ENCODE measurements around the gene TAF3.

Gene TAF3

DNA sequence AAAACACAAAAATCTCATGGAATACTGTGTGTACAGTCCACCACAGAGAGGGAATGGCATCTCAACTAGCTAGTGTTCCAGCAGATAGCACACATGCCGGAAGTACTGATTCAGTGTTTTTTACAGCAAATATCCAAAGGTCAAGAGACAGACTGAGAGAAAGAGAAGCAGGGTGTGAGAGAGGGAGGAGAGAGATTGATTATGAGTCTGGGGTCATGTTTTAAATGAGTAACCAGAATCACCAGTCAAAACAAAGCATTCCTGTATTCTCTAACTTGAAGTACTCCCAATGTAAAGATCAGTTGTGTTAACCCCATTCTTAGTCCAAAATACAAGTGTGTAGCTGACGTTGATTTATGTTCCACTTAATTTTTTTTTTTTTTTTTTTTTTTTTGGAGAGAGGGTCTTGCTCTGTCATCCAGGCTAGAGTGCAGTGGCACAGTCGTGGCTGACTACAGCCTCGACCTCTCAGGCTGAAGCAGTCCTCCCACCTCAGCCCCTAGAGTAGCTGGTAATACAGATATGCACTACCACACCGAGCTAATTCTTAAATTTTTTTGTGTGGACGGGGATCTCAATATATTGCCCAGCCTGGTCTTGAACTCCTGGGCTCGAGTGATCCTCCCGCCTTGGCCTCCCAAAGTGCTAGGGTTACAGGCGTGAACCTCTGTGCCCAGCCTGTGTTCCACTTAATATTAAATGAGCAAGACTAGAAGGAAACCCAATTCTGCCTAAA lies 114.2 kb downstream of the TAF3 start:
- DNase-seq: no peak
- H3K79me2 ChIP-seq (ENCODE audit: insufficient read depth, low read length): peaks cover 2% of the 10 kb centered on the region; the same call in 1 of the 2 replicates
- H3K4me3 ChIP-seq (ENCODE audit: low read depth in 1 of 2, low read length in 2 of 2): no peak overlapping the region
- H4K20me1 ChIP-seq (ENCODE audit: insufficient read depth, low read length): peaks cover 3% of the 10 kb centered on the region; the same call in 1 of the 2 replicates
- no peaks in the 10 kb centered on the region for H3K4me1 ChIP-seq (ENCODE audit: insufficient read depth, low read length)
- no peak overlapping the region for H3K9ac ChIP-seq (ENCODE audit: low read depth, low read length)
- H2AFZ ChIP-seq (ENCODE audit: low read depth, low read length): no peak overlapping the region
- H3K9me3 ChIP-seq (ENCODE audit: insufficient read depth, low read length, severe bottlenecking): no peaks in the 10 kb centered on the region
- H3K27me3 ChIP-seq (ENCODE audit: insufficient read depth, low read length, poor library complexity): no peaks in the 10 kb centered on the region
- no peak for TF ChIP-seq EZH2 (IDR thresholded peaks at IDR 0.05; ENCODE audit: borderline replicate concordance, low read depth, low read length, severe bottlenecking)
- TF ChIP-seq, protein P1, sequence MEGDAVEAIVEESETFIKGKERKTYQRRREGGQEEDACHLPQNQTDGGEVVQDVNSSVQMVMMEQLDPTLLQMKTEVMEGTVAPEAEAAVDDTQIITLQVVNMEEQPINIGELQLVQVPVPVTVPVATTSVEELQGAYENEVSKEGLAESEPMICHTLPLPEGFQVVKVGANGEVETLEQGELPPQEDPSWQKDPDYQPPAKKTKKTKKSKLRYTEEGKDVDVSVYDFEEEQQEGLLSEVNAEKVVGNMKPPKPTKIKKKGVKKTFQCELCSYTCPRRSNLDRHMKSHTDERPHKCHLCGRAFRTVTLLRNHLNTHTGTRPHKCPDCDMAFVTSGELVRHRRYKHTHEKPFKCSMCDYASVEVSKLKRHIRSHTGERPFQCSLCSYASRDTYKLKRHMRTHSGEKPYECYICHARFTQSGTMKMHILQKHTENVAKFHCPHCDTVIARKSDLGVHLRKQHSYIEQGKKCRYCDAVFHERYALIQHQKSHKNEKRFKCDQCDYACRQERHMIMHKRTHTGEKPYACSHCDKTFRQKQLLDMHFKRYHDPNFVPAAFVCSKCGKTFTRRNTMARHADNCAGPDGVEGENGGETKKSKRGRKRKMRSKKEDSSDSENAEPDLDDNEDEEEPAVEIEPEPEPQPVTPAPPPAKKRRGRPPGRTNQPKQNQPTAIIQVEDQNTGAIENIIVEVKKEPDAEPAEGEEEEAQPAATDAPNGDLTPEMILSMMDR (IDR thresholded peaks at IDR 0.05; ENCODE audit: borderline replicate concordance, extremely low read depth, low read length, poor library complexity, severe bottlenecking): no peak
- H3K27ac ChIP-seq (ENCODE audit: low read length): no peak overlapping the region
- H3K36me3 ChIP-seq (ENCODE audit: insufficient read depth, low read length): no peaks in the 10 kb centered on the region
- ATAC-seq (ENCODE audit: insufficient read depth, low read depth): no peak
- no peak overlapping the region for H3K4me2 ChIP-seq (ENCODE audit: insufficient read depth, low read length)

DNA sequence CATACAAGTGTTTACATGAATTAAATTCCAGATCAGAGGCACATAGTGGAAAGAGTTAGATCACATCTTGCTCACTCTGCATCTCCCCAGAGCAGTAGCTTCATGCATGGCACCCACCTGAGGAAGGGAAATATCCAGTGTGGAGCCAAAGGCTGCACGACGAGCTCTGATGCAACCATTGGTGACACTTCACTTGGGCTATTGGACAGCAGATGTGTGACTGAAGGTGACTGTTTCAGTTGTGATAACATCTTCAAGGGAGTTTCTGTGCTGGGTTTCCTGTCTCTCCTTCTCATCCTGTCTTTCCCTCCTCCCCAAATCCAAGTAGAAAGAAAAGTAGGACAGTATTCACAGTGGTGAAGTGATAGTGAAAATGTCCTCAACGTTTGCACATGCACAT lies 115.0 kb downstream of the TAF3 start:
- Histone ChIP-seq H3K79me2 (ENCODE audit: insufficient read depth, low read length) (peaks cover 2% of the 10 kb centered on the region; the same call in 1 of the 2 replicates), H3K4me1 (ENCODE audit: insufficient read depth, low read length) (no peaks in the 10 kb centered on the region), H3K9ac (ENCODE audit: low read depth, low read length) (no peak overlapping the region), H4K20me1 (ENCODE audit: insufficient read depth, low read length) (peaks cover 3% of the 10 kb centered on the region; the same call in 1 of the 2 replicates), H3K9me3 (ENCODE audit: insufficient read depth, low read length, severe bottlenecking) (no peaks in the 10 kb centered on the region), H2AFZ (ENCODE audit: low read depth, low read length) (no peak overlapping the region), H3K27me3 (ENCODE audit: insufficient read depth, low read length, poor library complexity) (no peaks in the 10 kb centered on the region), H3K4me3 (ENCODE audit: low read depth in 1 of 2, low read length in 2 of 2) (no peak overlapping the region), H3K4me2 (ENCODE audit: insufficient read depth, low read length) (no peak overlapping the region), H3K27ac (ENCODE audit: low read length) (no peak overlapping the region), H3K36me3 (ENCODE audit: insufficient read depth, low read length) (no peaks in the 10 kb centered on the region)
- TF ChIP-seq EZH2 (IDR thresholded peaks at IDR 0.05; ENCODE audit: borderline replicate concordance, low read depth, low read length, severe bottlenecking): no peak
- TF ChIP-seq, protein P1 (IDR thresholded peaks at IDR 0.05; ENCODE audit: borderline replicate concordance, extremely low read depth, low read length, poor library complexity, severe bottlenecking): no peak
- ATAC-seq (ENCODE audit: insufficient read depth, low read depth): no peak; the same call in 2 of the 3 replicates
- DNase-seq: no peak

DNA sequence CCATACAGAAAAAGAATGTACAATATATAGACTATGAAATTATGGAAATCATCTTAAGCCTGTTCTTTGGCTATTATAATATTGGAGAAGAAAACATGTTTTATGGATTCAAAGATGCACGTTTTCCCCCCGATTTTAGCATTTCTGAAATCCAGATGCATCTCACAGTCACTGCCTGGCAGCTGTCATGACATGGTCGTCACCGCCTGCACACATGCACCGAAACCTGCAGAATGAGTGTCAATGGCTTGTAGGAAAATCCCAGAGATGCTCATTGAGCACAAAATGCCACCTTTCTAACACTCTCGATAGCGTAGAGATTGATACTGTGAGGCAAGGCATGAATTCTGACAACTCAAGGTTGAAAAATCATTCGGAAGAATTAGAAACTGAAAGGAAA lies 115.5 kb downstream of the TAF3 start:
- DNase-seq (no peak), ATAC-seq (ENCODE audit: insufficient read depth, low read depth) (no peak)
- Histone ChIP-seq H3K4me3 (ENCODE audit: low read depth in 1 of 2, low read length in 2 of 2) (no peak overlapping the region), H3K9ac (ENCODE audit: low read depth, low read length) (no peak overlapping the region), H3K4me1 (ENCODE audit: insufficient read depth, low read length) (no peaks in the 10 kb centered on the region), H3K36me3 (ENCODE audit: insufficient read depth, low read length) (no peaks in the 10 kb centered on the region), H2AFZ (ENCODE audit: low read depth, low read length) (no peak overlapping the region), H4K20me1 (ENCODE audit: insufficient read depth, low read length) (peaks cover 3% of the 10 kb centered on the region; the same call in 1 of the 2 replicates), H3K27ac (ENCODE audit: low read length) (no peak overlapping the region), H3K4me2 (ENCODE audit: insufficient read depth, low read length) (no peak overlapping the region), H3K9me3 (ENCODE audit: insufficient read depth, low read length, severe bottlenecking) (no peaks in the 10 kb centered on the region), H3K27me3 (ENCODE audit: insufficient read depth, low read length, poor library complexity) (no peaks in the 10 kb centered on the region), H3K79me2 (ENCODE audit: insufficient read depth, low read length) (peaks cover 2% of the 10 kb centered on the region; the same call in 1 of the 2 replicates)
- TF ChIP-seq, protein P1 (IDR thresholded peaks at IDR 0.05; ENCODE audit: borderline replicate concordance, extremely low read depth, low read length, poor library complexity, severe bottlenecking): no peak
- TF ChIP-seq EZH2 (IDR thresholded peaks at IDR 0.05; ENCODE audit: borderline replicate concordance, low read depth, low read length, severe bottlenecking): no peak

Measured in DND-41 (cell line).